Measurements from ENCODE around the gene QSOX1.

Gene QSOX1

DNA sequence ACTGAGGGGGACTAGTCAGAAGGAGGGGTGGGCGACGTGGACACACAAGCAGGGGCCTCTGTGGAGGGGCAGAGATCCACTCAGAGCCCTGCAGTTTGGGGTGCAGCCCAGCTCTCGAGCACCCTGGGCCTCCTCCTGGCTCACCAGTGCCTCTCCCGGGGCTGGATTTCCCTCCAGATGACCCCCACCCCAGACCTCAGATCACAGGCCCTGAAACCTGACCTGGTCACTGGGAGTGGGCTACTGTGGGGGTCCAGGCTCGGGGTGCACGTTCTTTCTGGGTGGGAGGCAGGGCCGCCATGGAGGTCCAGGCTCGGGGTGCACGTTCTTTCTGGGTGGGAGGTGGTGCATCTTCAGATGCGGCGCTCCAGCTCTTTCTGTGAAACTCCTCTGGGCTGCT lies 65.1 kb downstream of the QSOX1 start:
- DNase-seq, result no peak

DNA sequence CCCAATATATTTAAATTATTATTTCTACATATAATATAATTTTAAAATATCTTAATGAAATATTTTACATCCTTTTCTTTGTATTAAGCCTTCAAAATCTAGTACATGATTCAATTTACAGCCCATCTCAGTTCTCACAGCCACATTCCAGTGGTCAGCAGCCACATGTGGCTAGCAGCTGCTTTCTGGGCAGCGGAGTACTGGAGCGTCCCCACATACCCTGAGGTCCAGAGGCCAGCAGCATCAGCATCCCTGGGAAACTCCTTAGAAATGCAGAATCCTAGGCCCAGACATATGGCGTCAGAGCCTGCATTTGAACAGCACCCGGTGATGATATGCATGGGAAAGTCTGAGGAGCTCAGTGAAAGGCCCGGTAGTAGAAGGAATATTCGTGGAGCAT lies 66.8 kb downstream of the QSOX1 start:
- DNase-seq, result no peak

DNA sequence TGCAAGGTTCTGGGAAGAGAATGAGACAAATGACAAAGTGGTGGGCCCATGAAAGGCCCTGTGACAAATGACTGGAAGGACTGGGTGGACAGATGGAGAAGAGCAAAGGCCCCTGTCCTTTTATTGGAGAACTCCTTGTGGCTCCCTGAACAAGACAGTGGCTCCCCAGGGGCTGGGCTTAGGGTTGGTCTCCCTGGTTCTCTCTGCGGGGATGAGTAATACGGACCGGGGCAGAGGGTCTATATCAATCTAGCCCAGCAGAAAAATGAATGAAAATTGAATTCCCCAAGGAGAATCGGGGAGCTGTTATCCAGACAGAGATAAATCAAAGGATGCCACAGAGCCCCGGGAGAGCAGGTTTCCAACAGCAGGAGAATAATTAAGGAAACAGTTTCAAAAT lies 70.2 kb downstream of the QSOX1 start:
- DNase-seq, result no peak

DNA sequence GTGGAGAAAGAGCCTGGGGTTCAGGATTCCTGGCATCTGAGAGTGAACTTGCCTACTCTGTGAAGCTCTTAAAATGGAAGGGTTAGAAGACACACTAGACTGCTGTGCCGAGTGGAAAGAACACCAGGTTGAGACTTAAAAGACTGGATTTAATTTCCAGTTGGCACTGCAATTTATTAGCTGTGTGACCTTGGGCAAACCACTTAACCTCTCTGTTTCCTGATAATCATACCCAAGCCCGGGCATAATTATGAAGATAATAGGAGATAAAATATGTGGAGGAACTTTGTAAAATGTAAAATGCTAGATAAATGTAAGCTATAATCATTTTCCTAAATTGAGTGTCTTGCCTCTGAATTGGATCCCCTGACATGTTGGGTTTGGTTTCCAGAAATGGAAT lies 70.7 kb downstream of the QSOX1 start:
- no peak for DNase-seq

DNA sequence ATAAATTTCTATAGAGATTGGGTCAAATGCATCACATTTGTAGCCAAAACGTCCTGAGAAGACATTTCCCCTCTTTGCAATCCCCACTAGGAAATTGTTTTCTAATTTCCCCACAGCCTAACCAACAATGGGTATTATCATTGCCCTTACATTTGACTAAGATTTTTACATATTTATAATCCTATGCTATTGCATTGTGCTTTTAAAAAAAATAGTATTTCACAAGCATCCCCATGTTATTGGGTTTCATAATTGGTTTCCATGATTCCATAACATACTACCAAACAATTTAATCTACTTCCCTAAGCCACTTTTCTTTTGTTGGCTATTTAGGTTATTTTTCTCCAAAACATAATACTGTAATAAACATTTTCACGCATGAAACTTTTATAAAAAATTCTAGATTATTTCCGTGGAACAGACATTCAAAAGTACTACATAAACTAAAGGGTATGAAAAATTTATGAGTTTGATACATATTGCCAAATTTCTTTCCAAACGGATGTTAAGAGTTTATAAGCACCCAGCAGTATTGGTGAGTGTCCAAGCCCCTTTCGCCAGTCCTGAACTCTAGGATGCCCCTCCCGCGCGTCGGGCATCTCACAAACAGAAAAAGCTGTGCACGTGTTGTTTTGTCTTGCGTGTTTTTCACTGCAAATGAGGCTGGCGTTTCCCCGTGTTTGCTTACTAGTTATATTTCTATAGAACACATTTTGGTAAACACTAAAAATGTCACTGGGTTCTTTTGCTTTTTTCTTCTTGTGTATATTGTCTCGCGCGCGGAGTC lies 73.4 kb downstream of the QSOX1 start:
- no peak for DNase-seq

DNA sequence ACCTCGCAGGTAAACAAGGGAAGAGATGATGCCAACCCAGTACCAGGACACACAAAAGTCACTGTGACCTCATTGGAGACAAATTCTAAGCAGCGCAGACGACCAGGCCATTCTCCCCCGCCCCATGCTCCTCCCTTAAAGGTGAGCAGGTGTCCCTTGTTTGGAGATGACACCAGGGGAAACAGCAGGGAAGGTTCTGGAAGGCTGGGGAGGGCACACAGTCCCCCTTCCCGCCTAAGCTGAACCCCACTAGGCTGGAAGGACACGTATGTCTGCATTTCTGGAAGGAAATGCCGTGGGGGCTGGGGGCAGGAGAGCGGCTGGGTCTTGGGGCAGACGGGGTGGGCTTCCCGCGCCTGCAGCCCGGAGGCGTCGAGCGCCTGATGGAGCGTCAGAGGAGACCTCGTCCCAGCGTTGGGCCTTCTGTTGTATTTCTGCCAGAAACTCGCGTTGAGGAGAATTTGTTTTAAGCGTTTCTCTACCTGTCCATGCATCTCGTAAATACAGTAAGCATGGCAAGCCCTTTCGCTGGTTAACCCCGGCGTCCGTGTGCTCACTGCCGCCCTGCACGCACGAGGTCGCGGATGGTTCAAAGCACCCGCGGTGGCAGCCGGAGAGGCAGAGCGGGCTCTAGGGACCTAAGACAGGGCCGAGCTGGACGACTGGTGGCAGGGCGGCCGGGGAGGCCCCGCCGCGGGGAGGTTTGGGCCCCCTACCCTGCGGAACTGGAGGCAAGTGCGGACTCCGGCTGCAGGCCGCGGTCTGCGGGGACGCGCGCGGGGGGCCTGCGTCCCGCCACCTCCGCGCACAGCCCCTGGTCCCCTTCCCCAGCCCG lies 74.2 kb downstream of the QSOX1 start:
- DNase-seq, result peak; percentile 65

DNA sequence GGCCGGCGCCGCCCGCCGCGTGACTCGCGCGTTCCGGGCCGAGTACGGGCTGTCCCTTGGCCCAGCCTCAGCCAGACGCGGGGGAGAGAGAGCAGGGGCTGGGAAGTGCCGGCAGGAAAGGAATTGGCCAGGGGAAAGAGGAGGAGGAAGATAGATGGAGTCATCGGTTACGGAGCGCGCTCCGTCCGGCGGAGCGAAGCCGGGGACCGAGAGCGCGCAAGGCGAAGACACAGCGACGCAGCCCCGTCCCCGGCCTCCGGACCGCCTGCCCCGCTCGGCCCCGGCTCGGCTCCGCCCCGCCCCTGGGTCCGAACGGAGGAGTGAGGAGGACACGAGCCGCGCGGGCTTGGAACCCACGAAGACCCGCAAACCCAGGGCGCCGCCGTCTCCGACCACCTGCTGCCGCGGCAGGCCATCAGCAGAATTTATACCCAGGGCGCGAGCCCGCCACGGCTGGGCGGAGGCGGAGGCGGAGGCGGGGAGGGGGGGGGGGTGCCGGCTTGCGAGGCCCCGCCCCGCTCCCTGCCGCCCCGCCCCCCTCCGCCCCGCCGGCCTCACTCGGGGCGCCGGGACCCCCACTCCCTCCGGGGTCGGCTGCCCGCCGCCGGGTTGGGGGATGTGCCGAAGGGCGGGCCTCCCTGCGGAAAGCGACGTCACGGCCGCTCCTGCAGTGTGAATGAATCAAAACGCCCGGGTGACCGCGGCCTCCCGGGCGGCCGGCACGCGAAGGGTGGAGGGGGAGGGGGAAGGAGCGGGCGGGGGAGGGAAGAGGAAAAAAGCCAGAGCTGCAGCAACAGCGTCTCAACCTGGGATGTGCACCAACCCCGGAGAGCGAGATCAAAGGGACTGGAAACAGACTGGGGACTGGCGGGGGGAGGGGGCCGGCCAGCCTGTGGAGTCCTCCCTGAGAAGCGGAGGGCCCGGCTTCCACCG lies 75.1 kb downstream of the QSOX1 start, which contains the start of gene LHX4:
TSS of gene LHX4 (plus strand) at position 782 of the 933 bp plus-strand sequence. CDS start 266 bp downstream, outside the sequence.
- DNase-seq, result peak; percentile 91

DNA sequence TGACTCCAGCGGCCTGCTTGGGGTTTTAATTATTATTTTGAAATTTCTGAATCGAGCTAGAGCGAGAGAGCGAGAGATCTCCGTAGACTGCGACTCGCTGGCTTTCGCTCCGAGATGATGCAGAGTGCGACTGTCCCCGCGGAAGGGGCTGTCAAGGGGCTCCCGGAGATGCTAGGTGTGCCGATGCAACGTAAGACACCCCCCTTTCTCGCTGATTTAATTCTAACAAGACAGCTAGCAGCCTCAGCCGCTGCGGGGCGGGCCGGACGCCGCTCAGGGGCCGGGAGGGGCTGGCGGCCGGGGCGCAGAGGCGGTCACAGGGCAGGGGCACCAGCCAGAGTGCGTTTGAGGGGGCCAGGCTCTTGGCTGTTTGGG lies 75.7 kb downstream of the QSOX1 start:
- no peak for DNase-seq

DNA sequence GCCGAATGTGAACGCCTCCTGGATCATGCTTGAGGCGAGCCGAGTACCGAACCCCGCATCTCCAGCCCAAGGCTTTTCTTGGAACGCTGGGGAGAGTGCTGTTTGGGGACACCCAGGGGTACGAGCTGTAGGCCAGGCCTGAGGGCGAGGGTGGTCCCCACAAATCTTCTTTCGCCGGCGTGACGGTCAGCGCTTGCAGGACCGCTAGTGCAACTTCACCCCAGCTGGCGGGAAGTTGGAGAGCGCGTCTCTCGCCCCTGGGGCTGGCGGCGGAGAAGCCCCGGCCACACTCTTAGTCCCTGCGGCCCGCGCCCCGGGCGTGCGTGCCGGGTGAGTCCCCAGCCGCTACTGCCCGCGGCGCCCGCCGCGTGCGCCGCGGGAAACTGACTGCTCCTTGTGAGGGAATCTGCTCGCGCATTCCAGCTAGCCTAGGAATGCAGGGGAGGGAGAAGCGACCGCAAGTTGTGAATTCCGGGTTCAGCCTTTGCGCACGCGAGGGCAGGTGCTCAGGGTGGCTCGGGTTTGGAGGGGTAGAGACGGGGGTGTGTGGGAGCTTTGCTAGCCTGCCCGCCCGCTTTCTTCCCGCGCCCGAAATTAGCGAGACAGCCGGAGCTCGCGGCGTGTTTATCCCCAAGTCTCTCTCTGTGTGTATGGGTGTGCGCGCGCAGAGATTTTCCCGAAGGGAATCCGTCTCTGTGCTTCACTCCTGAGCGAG lies 76.3 kb downstream of the QSOX1 start:
- DNase-seq, result peak; percentile 72

DNA sequence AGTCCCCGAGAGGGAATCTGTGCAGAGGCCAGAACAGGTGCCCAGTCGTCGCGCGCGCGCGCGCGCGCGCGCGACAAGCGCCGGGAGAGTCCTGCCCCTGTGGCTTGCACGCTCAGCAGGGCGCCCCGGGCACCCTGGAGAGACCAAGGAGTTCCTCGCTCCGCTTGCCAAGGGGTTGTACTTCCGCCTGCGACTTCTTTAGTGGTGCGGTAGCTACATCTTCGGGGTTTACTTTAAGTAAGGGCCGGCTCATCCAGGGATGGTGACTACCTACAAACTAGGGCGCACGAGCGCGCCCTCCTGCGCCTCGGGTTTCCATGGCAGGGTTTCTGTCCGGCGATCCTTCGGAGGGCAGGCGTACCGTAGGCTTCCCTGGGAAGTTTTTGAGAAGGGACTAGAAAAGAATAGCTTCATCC lies 76.8 kb downstream of the QSOX1 start:
- DNase-seq, result peak; percentile 68

DNA sequence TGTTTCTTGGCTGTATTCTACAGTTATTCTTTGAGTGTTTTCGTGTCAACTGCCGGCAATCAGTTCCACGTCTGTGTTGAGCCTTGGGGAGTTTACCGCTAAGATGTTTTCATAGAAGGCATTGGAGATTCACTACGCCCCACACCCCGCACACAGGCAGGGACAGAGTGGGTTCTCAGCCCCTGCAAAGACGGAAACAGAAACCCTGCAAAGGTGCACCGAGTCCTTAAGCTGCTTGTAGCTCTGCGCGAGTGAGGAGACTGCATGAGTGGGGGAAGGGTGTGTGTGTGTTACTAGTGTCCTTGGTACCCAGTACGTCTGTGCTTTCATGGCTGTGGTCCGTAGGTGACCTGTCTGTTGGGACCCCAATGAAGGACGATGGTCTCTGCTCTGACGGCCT lies 77.3 kb downstream of the QSOX1 start:
- DNase-seq, result no peak

DNA sequence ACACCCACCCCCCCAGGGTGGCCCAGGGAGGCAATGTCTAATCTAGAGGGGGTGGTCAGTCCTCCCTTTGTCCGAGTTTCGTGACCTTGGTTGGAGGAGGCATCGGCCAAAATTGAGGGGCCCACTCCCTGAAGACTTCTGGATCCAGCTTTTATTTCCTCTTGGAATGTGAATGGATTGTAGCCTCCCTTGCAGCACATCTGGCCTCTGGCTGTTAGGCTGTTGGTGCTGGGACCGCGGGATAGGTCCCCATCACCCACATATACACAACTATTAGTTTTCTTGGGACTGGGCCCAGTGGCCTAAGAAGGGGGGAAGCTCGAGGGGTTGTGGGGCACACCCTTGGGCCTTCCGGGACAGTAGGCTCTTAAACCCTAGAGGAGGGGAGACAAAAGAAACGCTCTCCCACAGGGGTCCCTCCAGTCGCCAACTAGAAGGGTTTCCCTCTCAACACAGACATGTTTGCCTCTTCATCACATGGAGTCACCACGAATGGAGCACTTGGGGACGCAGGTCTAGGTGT lies 77.9 kb downstream of the QSOX1 start:
- no peak for DNase-seq

DNA sequence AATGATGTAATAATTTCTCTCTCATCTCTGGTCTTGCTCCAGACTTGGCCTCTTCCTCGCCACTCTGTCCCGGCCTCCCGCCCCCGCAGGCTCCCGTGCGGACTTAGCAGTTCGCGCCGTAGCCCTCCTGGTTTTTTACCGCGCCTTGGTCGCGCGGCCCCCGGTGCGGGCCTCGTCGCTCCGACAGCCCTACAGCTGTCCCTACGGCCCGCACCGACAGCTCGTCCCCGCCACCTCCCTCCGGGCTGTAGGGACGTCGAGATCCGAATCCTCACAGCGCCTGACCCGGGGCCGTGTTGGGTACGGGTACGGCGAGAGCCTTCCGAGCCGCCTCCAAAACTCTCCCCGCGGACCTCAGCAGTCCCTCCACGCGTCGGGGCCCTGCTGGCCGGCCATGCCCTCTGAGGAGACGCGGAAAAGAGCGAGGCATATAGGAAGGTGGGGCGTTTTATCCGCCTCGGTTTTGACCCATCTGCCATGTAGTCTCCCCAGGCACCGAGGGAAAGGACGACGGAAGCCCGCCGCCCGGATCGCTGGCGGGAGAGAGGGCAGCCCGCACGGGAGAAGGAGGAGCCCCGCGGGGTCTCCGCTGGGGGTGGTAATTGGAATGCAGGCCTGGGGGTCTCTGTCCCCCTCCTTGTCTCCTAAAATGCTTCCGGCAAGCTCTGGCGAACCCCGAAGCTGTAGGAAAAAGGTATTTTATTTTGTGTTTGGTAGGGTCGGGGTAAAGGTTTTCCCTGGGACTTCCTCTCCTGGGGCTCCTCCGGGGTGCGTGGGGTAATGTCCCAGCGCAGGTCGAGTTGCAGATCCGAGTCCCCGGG lies 78.7 kb downstream of the QSOX1 start:
- DNase-seq, result no peak

DNA sequence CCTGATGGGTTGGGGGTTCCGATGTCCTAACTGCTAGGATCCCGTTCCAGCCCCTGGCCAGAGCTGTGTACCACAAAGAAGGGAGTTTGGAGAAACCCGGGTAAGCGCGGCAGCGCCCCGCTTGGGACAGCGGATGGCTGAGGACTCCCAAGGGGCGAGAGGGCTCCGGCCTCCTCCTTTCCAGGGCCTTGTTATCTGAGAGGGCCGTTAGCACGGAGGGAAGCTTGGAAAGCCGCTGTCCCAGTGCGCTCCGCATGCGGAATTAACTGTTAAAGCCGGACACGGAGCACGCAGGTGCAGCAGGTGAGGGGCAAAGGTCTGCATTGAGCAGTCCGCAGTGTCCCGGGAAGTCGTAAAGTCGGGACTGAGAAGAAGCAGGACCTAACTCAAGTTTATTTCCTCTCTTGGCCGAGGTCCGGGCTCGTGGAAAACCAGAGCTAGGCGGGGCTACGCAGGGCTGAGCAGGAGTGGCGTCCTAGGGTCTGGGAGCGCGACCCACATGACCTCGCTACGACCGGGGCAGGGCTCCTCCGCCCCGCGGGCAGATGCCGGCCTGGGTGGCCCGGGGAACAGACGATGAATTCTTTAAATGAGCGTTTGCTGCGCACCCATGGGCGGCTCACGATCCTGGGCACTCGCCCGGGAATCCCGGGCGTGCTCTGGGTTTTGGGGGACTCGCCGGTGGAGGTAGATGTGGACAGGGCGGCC lies 79.9 kb downstream of the QSOX1 start:
- peak; percentile 67 for DNase-seq

DNA sequence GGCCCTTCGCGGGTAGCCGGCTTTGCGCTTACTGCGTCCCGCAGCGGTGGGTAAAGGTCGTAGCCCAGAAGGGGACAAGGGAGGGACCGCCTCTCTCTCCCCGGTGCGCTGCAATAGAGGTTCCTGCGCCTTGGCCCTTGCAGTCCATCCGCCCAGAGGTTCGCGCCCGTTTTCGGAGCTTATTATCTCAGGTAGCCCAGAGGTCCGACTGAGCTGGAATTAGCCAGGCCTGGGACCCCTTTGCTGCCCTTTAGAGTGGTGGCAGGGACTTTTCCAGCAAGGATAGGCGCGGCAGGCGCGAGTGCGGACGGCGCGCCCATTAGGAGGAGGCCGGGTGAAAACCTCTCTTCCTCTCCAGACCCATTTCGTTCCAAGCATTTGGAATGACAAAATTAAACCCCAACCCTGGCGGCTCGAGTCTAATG lies 80.4 kb downstream of the QSOX1 start:
- DNase-seq, result peak; percentile 40

DNA sequence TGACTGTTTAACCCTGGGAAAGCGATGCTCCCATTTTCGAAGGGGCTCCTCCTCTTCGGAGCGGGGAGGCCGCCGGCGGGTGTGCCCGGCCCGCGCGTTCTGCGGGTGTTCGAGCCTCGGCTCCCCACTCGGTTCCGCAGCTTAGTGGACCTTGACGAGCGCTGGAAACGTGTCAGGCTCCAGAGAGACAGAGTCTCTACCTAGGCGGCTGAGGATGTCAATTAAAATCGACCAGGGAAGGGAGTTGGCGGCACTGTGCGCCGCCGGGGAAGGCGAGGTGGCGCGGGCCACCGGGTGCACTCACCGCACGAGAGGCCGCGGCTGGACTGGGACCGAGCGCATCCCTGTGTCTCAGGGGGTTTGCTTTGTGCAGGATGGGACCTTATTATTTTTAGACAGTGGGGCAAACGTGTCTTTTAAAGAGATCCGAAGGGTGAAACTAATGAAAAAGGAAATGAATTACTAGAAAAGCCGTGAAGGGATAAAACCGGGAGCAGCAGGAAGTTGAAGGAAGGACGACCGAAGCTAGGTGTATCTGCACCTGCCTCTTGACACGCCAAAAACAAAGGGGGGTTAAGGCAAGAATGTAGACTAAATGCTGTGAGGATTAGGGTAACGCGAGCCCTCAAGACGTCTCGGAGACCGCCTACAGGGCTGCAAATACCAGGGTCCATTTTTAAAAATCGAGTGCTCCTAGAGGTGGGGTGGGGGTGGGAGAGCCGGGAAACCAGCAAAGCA lies 81.0 kb downstream of the QSOX1 start:
- peak; percentile 77 for DNase-seq

DNA sequence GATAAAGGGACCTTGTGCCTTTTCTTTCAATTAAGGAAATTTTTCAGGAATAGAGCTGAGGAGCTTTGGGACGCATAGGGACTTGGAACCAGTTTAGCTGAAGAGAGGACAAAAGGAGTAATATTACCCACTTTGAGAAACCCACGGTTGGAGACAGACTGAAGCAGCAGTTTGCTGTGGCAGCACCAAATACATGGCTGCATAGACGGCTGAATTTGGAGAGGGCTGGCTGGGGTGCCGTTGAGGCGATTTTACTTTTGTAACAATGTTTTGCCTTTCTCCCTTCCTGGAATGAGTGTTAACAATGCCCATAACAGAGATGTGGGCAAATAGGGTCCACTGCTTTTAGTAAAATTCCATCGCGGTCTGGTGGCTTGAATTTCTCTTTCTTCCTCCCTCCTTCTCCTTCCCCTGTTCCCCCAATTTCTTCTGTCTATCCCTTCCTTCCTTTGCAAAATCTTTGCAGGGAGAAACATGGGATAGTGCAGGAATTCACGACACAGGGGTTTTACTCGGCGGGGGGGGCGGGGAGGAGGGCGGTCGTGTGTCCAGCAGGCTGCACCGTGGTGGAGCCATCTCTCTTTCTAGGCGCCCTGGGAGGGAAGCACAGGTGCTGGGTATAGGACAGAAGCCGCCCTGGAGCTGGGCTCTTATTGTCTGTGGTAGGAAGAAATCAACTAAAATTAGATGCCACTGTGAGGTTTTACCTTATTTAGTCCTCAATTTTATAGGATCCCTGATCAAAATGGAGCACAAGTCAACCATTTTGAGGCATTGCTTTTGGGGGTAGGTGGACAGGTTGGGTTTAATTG lies 82.2 kb downstream of the QSOX1 start:
- DNase-seq, result peak; percentile 45

DNA sequence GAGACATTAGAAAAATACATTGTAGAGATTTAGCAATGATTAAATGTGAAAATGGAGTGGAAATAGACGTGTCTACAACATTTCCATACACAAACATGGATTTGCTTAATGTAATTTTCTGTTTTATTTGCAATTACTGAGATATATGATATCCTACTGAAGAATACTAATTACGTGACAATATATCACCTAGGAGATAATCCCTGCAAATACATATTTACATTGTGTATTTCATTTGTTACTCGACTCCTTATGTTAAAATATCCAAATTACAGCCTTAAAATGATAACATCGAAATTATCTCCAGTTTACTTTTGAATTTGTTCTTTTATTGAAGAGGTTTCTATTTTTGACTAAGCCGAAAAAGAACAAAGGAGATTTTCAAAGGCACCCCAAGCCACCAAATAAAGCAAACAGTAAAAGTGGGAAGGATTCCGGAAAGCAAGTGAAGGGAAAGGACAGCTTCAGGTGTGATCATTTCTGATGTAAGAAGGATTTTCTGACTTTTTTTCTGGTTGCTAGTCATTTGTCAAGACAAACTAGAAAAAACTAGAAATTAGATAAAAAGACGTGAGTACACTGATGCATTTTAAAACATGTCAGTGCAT lies 83.3 kb downstream of the QSOX1 start:
- peak; percentile 67 for DNase-seq
